ENCODE data around the gene SS18L1.

SS18L1 gene

DNA sequence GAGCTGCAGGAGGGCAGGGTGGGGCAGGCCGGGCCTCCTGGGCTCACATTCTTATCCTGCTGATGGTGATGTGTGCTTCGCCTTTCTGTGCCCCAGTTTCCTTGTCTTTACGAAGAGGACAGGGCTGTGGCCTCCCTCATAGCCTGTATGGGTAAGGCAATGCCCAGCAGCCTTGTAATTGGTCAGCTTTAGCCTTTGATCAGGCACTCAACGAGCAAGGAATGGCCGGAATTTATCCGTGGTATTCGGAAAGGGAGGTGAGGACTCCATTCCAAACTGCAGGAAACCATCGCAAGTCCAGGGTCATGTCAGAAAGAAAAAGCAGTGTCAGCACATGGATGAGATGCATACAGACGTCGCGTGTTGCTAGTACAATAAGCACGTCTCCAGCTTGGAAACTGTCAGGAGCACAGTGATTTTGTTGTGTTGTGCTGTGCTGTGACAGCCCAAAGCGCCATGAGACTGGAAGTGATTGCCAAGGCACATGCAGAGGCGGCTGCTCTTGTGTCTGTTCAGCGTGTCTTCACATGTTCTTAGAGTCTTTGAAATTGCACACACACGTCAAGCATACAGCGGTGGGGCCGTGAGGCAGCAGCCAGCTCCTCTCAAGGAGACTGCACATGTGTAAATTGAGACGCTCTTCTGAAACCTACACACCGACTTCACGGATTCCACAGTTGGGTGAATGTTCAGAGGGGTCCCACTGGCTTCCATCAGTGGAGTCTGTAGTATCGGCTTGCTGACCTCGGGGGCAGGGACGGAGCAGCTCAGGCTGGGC lies 6.2 kb downstream of the SS18L1 start:
- Histone ChIP-seq H3K36me3 (ENCODE audit: control insufficient read depth in 1 of 2, insufficient read depth in 2 of 2, low read length in 2 of 2) (no peaks in the 10 kb centered on the region), H3K4me1 (ENCODE audit: control insufficient read depth in 1 of 2, insufficient read depth in 2 of 2, low read length in 2 of 2) (peaks cover 5 to 8% of the 10 kb centered on the region in 2 donors), H3K27ac (ENCODE audit: low read length) (no peak overlapping the region), H3K9me3 (ENCODE audit: control insufficient read depth in 1 of 2, low read length in 2 of 2) (no peaks in the 10 kb centered on the region), H3K4me3 (ENCODE audit: low read depth in 1 of 2, low read length in 2 of 2) (no peak overlapping the region), H3K27me3 (ENCODE audit: low read depth, low read length) (no peaks in the 10 kb centered on the region)

DNA sequence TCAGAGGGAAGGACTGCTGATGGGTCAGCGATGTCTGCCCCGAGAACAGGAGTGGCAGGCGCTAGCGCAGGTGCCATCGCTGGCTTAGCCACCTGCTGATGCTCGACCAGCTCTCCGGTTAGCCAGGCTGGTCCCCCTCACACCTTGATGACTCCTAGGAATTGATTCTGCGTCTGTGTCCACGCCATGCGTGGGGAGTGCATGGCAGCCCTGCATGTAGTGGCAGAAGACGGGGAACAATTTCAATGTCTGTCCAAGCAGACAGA lies 6.7 kb downstream of the SS18L1 start:
- Histone ChIP-seq H3K27ac (ENCODE audit: low read length) (no peak overlapping the region), H3K36me3 (ENCODE audit: control insufficient read depth in 1 of 2, insufficient read depth in 2 of 2, low read length in 2 of 2) (no peaks in the 10 kb centered on the region), H3K9me3 (ENCODE audit: control insufficient read depth in 1 of 2, low read length in 2 of 2) (no peaks in the 10 kb centered on the region), H3K27me3 (ENCODE audit: low read depth, low read length) (no peaks in the 10 kb centered on the region), H3K4me1 (ENCODE audit: control insufficient read depth in 1 of 2, insufficient read depth in 2 of 2, low read length in 2 of 2) (peaks cover 0 to 2% of the 10 kb centered on the region in 2 donors), H3K4me3 (ENCODE audit: low read depth in 1 of 2, low read length in 2 of 2) (no peak overlapping the region)

DNA sequence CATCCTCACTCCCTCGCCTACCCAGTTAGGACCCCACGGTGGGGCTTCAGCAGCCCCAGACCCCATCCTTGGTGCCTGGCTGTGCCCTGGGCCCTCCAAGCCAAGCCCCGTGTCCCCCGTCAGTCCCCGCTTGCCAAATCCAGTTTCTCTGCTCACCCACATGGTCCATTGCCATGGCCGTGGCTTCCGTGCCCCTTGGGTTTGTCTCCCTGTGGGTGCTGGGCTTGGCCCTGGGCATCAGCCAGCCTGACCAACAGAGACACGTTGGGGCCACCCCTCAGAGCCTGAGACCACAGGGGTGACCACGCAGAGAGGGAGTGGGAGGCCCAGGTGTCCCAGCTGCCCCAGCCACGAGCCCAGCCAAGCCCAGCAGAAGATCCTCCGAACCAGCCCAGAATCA lies 7.7 kb downstream of the SS18L1 start:
- H3K4me1 ChIP-seq (ENCODE audit: control insufficient read depth in 1 of 2, insufficient read depth in 2 of 2, low read length in 2 of 2) = no peaks in the 10 kb centered on the region
- H3K9me3 ChIP-seq (ENCODE audit: control insufficient read depth in 1 of 2, low read length in 2 of 2) = no peaks in the 10 kb centered on the region
- no peaks in the 10 kb centered on the region for H3K36me3 ChIP-seq (ENCODE audit: control insufficient read depth in 1 of 2, insufficient read depth in 2 of 2, low read length in 2 of 2)
- no peaks in the 10 kb centered on the region for H3K27me3 ChIP-seq (ENCODE audit: low read depth, low read length)
- no peak overlapping the region for H3K27ac ChIP-seq (ENCODE audit: low read length)
- no peak overlapping the region for H3K4me3 ChIP-seq (ENCODE audit: low read depth in 1 of 2, low read length in 2 of 2)

DNA sequence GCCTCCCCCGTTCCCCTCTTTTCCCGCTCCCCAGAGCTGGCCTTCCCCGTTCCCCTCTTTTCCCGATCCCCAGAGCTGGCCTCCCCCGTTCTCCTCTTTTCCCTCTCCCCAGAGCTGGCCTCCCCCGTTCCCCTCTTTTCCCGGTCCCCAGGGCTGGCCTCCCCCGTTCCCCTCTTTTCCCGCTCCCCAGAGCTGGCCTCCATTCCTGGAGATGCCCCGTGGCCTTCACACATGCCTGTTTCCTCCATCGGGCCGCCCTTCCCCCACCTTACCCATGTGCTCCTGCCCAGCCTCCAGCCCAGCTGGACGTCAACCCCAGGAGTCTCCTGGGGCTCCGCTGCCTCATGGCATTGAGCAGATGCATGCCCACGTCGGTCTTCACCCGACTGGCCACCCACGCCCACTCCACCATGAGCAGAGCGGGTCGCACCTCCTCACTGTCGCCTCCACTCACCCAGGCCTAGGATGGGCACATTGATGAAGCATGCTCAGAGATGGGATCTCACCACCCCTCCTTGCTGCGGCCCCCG lies 8.3 kb downstream of the SS18L1 start:
- Histone ChIP-seq H3K27me3 (ENCODE audit: low read depth, low read length) (no peaks in the 10 kb centered on the region), H3K27ac (ENCODE audit: low read length) (no peak overlapping the region), H3K36me3 (ENCODE audit: control insufficient read depth in 1 of 2, insufficient read depth in 2 of 2, low read length in 2 of 2) (no peaks in the 10 kb centered on the region), H3K4me3 (ENCODE audit: low read depth in 1 of 2, low read length in 2 of 2) (no peak overlapping the region), H3K4me1 (ENCODE audit: control insufficient read depth in 1 of 2, insufficient read depth in 2 of 2, low read length in 2 of 2) (peaks cover 0 to 5% of the 10 kb centered on the region in 2 donors), H3K9me3 (ENCODE audit: control insufficient read depth in 1 of 2, low read length in 2 of 2) (no peaks in the 10 kb centered on the region)

DNA sequence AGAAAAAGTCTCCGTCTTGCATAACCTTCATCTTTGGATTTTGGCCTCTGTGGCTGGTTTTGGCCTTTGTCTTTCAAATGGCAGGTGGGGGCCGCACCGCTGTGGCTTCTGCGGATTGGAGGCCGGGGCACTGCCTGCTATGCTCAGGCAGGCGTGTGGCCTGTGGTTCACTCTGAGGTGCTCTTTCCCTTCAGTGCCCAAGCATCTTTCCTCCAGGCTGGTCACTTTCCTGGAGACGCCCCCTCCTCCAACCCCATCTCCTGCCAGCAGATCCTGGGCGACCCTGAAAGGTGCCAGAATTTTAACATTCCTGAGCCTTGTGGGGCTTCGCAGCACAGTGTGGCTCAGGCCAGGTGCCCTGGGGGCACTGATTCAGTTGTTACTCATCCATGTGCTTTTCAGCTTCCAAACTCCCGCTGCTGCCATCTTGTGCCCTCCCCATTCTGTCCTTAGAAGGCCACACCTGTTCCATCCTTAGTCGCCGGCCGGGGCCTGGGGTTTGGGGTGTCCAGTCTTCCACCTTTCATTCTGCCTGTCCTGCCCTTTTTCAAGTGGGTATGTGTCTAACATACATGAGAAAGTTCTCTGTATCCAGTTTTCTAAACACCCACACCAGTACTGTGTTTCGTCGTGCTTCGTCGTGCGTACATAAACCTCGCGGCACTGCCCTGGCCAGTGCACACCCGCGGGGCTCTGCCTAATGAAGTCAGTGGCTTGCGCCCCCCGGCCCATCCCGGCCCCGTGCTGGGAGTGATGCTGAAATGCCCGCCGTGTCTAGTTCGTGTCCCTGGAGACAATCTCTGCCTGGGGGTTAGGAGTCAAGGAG lies 12.1 kb downstream of the SS18L1 start:
- Histone ChIP-seq H3K4me3 (ENCODE audit: low read depth in 1 of 2, low read length in 2 of 2) (no peak overlapping the region), H3K27ac (ENCODE audit: low read length) (no peak overlapping the region), H3K36me3 (ENCODE audit: control insufficient read depth in 1 of 2, insufficient read depth in 2 of 2, low read length in 2 of 2) (peaks cover 0 to 3% of the 10 kb centered on the region in 2 donors), H3K4me1 (ENCODE audit: control insufficient read depth in 1 of 2, insufficient read depth in 2 of 2, low read length in 2 of 2) (peaks cover 0 to 11% of the 10 kb centered on the region in 2 donors), H3K9me3 (ENCODE audit: control insufficient read depth in 1 of 2, low read length in 2 of 2) (no peaks in the 10 kb centered on the region), H3K27me3 (ENCODE audit: low read depth, low read length) (no peaks in the 10 kb centered on the region)

DNA sequence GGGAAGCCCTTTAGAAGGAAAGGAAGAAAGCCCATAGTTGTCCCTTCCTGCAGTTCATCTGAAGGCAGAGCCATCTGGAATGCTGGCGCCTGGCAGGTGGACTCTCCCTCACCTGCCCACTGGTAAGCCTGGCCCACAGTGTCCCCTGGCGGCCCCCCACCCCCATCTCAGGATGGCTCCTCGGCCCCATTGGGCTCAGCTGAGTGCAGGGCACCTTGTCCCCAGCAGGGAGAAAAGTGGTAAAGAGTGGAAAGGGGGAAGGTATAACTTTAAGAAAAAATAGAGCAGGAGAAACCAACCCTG lies 12.6 kb downstream of the SS18L1 start:
- Histone ChIP-seq H3K27me3 (ENCODE audit: low read depth, low read length) (no peaks in the 10 kb centered on the region), H3K36me3 (ENCODE audit: control insufficient read depth in 1 of 2, insufficient read depth in 2 of 2, low read length in 2 of 2) (peaks cover 3 to 5% of the 10 kb centered on the region in 2 donors), H3K9me3 (ENCODE audit: control insufficient read depth in 1 of 2, low read length in 2 of 2) (no peaks in the 10 kb centered on the region), H3K27ac (ENCODE audit: low read length) (no peak overlapping the region), H3K4me1 (ENCODE audit: control insufficient read depth in 1 of 2, insufficient read depth in 2 of 2, low read length in 2 of 2) (peaks cover 0 to 11% of the 10 kb centered on the region in 2 donors), H3K4me3 (ENCODE audit: low read depth in 1 of 2, low read length in 2 of 2) (no peak overlapping the region)

DNA sequence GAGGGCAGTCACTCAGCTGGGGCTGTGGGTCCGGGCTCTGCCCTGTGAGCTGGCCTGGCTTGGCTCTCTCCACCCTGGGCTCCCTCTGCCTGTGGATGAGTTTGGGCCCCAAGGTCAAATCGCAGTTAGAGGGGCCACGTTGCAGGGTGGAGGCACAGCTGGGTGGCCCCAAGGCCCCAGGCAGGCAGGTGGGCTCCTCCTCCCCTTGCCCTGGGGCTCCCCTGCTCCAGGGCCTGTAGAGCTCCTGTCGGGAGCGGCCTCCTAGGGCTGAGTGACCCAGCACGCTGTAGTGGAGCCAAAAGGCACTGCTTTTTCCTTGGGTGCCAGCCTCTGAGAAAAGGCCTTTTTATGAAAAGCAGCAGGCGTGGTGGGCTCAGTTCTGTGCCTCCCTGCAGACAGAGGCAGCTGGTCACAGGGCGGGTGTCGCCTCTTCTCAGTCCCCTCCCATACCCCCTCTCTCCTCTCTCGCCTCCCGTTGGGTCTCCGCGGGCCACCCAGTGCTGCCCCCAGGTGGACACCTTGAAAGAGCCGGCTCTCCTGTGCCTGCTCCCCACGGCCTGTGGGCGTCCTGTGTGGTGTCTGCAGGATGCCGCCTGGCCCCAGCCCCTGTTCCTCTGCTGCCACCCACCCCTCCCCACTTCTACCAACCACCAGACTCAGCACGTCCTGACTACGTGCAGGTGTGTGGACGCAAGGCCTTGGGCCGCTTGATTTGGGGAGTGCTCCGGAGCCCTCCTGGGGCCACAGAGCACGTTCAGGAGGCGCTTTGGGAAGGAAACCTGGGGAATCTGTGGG lies 13.2 kb downstream of the SS18L1 start:
- Histone ChIP-seq H3K27me3 (ENCODE audit: low read depth, low read length) (no peaks in the 10 kb centered on the region), H3K27ac (ENCODE audit: low read length) (no peak overlapping the region), H3K4me1 (ENCODE audit: control insufficient read depth in 1 of 2, insufficient read depth in 2 of 2, low read length in 2 of 2) (peaks cover 0 to 11% of the 10 kb centered on the region in 2 donors), H3K9me3 (ENCODE audit: control insufficient read depth in 1 of 2, low read length in 2 of 2) (no peaks in the 10 kb centered on the region), H3K4me3 (ENCODE audit: low read depth in 1 of 2, low read length in 2 of 2) (no peak overlapping the region), H3K36me3 (ENCODE audit: control insufficient read depth in 1 of 2, insufficient read depth in 2 of 2, low read length in 2 of 2) (peaks cover 7 to 10% of the 10 kb centered on the region in 2 donors)

DNA sequence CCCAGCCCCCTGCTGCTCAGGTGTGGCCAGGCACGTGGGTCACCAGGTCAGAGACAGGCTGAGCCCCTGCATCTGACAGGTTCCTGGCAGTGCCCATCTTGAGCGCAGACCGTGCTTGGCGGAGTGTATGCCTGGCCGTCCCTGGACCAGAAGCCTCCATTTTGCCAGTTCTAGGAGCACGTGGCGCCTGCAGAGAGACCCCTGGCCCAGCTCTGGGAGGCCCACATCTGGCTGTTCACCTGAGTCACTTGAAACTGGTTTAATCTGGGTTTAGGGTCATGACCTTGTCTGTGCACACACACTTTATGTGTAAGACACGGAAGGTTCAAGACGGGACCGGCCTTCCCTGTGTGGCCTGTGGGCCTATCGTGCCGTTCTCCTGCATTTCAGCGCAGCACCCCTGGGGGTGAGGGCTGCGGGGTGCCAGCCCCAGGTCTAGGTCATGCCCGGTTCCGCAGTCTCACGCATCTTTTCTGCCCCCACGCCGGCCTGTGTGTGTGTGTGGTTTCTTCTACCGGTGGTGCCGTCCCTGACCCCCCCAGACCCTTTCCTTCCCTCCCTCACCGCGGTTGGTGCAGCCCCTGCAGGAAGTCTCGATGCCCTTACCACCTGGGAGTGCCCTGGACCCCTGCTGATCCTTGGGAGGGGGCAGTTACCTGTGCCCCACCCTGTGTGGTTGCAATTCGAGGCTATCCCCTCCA lies 14.0 kb downstream of the SS18L1 start:
- Histone ChIP-seq H3K4me3 (ENCODE audit: low read depth in 1 of 2, low read length in 2 of 2) (no peak overlapping the region), H3K36me3 (ENCODE audit: control insufficient read depth in 1 of 2, insufficient read depth in 2 of 2, low read length in 2 of 2) (peaks cover 7 to 11% of the 10 kb centered on the region in 2 donors), H3K27me3 (ENCODE audit: low read depth, low read length) (no peaks in the 10 kb centered on the region), H3K27ac (ENCODE audit: low read length) (no peak overlapping the region), H3K4me1 (ENCODE audit: control insufficient read depth in 1 of 2, insufficient read depth in 2 of 2, low read length in 2 of 2) (peaks cover 0 to 11% of the 10 kb centered on the region in 2 donors), H3K9me3 (ENCODE audit: control insufficient read depth in 1 of 2, low read length in 2 of 2) (no peaks in the 10 kb centered on the region)

DNA sequence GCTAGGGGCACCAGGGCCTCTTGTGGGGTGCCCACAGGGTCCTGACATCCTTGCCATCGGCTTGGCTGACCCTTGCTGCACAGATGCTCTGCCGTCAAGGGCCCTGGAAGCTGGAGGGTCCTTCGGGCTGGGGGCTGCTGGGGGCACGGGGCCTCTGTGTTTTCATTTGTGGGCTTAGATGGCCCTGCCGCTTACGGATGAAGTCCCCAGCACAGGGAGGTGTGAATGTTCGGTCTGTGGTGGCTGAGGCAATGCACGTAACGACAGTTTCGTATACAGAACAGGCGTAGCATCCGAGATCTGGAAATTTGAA lies 14.5 kb downstream of the SS18L1 start:
- no peaks in the 10 kb centered on the region for H3K9me3 ChIP-seq (ENCODE audit: control insufficient read depth in 1 of 2, low read length in 2 of 2)
- no peak overlapping the region for H3K4me3 ChIP-seq (ENCODE audit: low read depth in 1 of 2, low read length in 2 of 2)
- no peak overlapping the region for H3K27ac ChIP-seq (ENCODE audit: low read length)

DNA sequence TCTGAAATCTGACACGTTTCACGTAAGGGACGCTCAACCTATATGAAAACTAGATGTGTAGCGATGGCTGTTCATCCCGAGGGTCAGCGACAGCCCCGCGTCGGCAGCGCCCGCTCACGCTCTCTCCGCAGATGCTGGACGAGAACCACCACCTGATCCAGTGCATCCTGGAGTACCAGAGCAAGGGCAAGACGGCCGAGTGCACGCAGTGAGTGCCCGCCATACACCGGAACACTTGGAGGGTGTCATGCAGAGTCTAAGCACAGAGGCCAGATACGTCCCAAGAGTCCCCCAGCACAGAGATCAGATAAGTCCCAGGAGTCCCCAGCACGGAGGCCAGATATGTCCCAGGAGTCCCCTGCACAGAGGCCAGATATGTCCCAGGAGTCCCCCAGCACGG lies 15.0 kb downstream of the SS18L1 start:
- no peak overlapping the region for H3K27ac ChIP-seq (ENCODE audit: low read length)
- no peak overlapping the region for H3K4me3 ChIP-seq (ENCODE audit: low read depth in 1 of 2, low read length in 2 of 2)
- H3K4me1 ChIP-seq (ENCODE audit: control insufficient read depth in 1 of 2, insufficient read depth in 2 of 2, low read length in 2 of 2) = peaks cover 0 to 11% of the 10 kb centered on the region in 2 donors
- peaks cover 7 to 21% of the 10 kb centered on the region in 2 donors for H3K36me3 ChIP-seq (ENCODE audit: control insufficient read depth in 1 of 2, insufficient read depth in 2 of 2, low read length in 2 of 2)
- no peaks in the 10 kb centered on the region for H3K27me3 ChIP-seq (ENCODE audit: low read depth, low read length)
- H3K9me3 ChIP-seq (ENCODE audit: control insufficient read depth in 1 of 2, low read length in 2 of 2) = no peaks in the 10 kb centered on the region

More for the DNA sequence above, 14.5 kb downstream of the SS18L1 start:
- Histone ChIP-seq H3K36me3 (ENCODE audit: control insufficient read depth in 1 of 2, insufficient read depth in 2 of 2, low read length in 2 of 2) (peaks cover 7 to 16% of the 10 kb centered on the region in 2 donors), H3K27me3 (ENCODE audit: low read depth, low read length) (no peaks in the 10 kb centered on the region), H3K4me1 (ENCODE audit: control insufficient read depth in 1 of 2, insufficient read depth in 2 of 2, low read length in 2 of 2) (peaks cover 0 to 11% of the 10 kb centered on the region in 2 donors)

DNA sequence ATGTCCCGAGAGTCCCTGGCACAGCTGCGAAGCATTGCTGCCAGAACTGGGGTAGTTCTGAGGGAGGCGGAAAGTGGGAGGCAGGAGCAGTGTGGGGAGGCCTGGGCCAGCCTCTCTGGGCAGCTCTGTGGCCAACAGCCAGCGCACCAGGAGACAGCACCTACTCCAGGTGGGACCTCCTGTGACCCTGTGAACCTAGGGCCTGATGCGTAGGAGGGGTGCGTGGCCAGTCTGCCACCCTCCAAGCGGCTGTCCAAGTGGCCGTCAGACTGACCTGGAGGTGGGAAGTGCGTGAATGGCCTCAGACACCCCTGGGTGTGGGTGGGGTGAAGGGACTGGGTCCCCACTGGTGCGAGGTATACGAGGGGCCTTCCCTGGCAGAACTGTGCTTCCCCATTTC lies 15.5 kb downstream of the SS18L1 start:
- Histone ChIP-seq H3K4me1 (ENCODE audit: control insufficient read depth in 1 of 2, insufficient read depth in 2 of 2, low read length in 2 of 2) (peaks cover 0 to 11% of the 10 kb centered on the region in 2 donors), H3K27ac (ENCODE audit: low read length) (no peak overlapping the region), H3K27me3 (ENCODE audit: low read depth, low read length) (no peaks in the 10 kb centered on the region), H3K9me3 (ENCODE audit: control insufficient read depth in 1 of 2, low read length in 2 of 2) (no peaks in the 10 kb centered on the region), H3K4me3 (ENCODE audit: low read depth in 1 of 2, low read length in 2 of 2) (no peak overlapping the region), H3K36me3 (ENCODE audit: control insufficient read depth in 1 of 2, insufficient read depth in 2 of 2, low read length in 2 of 2) (peaks cover 7 to 26% of the 10 kb centered on the region in 2 donors)
